K562 (cell line): ENCODE results near the gene DACT3. TPM values are rescaled to one million over a fixed set of nuclear protein-coding genes. Genes with fewer than 3 reads are reported as not detected.

Experiments
- ARHGAP35 ChIP-seq: fragments of 450-650 bp; IDR thresholded peaks from 2 replicates; pipeline ENCODE4 v1.6.1; 2018; ENCODE audit not compliant: partially characterized antibody
- BRD9 ChIP-seq: fragments of 450-650 bp; IDR thresholded peaks from 2 replicates; pipeline ENCODE4 v1.6.1; 2018; ENCODE audit warnings: low read depth; ENCODE audit not compliant: partially characterized antibody
- CEBPB ChIP-seq: fragments of 450-650 bp; IDR thresholded peaks from 2 replicates; pipeline ENCODE4 v1.6.1; 2016; ENCODE audit warnings: missing genetic modification characterization, missing compliant biosample characterization
- DDX20 ChIP-seq: fragments of 450-650 bp; IDR thresholded peaks from 2 replicates; pipeline ENCODE4 v1.6.1; 2016; ENCODE audit warnings: missing genetic modification characterization, low read depth, mild to moderate bottlenecking, missing compliant biosample characterization, moderate library complexity
- HDAC8 ChIP-seq: fragments of 450-650 bp; IDR thresholded peaks from 2 replicates; pipeline ENCODE4 v1.6.1; 2016; ENCODE audit warnings: mild to moderate bottlenecking, missing genetic modification characterization, moderate library complexity, missing compliant biosample characterization
- HOXB6 ChIP-seq: fragments of 250-450 bp; sonication (Bioruptor Pico); IDR thresholded peaks from 2 replicates; pipeline ENCODE4 v1.5.1; 2022; ENCODE audit warnings: mild to moderate bottlenecking, borderline replicate concordance
- PTTG1 ChIP-seq: fragments of 450-650 bp; IDR thresholded peaks from 2 replicates; pipeline ENCODE4 v1.6.1; 2016; ENCODE audit warnings: low read depth, mild to moderate bottlenecking, missing genetic modification characterization, missing compliant biosample characterization
- PURB ChIP-seq: sonication (generic); formaldehyde crosslinking; IDR thresholded peaks from 2 replicates; pipeline ENCODE4 v1.9.0; 2021; ENCODE audit warnings: low read depth, mild to moderate bottlenecking, missing genetic modification reagents
- RBFOX2 ChIP-seq: fragments of 200-400 bp; formaldehyde crosslinking; IDR thresholded peaks from 2 replicates; pipeline ENCODE4 v1.6.1; 2017; ENCODE audit warnings: low read depth, mild to moderate bottlenecking, low read length, moderate library complexity
- RUNX1 ChIP-seq: sonication (generic); IDR thresholded peaks from 2 replicates; pipeline ENCODE4 v1.6.1; 2016; ENCODE audit warnings: antibody characterized with exemption, low read depth
- ZNF184 ChIP-seq: sonication (generic); formaldehyde crosslinking; IDR thresholded peaks from 2 replicates; pipeline ENCODE4 v1.5.0; 2020; ENCODE audit warnings: missing genetic modification reagents
- polyA plus RNA-seq, 8 experiments: library from polyadenylated mRNA; depleted of rRNA in 4 of 8; stranded (reverse) in 5 of 8; unstranded in 3 of 8; fragments of >200 nt; fragmentation: Nextera tagmentation in 2 of 8; fragmentation: Illumina TruSeq in 1 of 8; extraction: Ambion mirVana in 2 of 8; extraction: Trizol in 1 of 8; gene quantifications; 2 replicates each; pipeline versions ENCODE4 v1.2.1 to v1.2.3, GENCODE V29; 2011 to 2014; ENCODE audit warnings: inconsistent platforms in 1 of 8, missing spikeins in 1 of 8
- total RNA-seq, 7 experiments: library from RNA; depleted of rRNA in 6 of 7; stranded (reverse); fragments of >200 nt in 6 of 7; fragmentation: Illumina TruSeq in 2 of 7; extraction: Trizol in 2 of 7; gene quantifications; 2 replicates each; pipeline versions ENCODE4 v1.2.1 to v1.2.3, GENCODE V29; 2011 to 2021; ENCODE audit warnings: low replicate concordance in 1 of 7
- TF ChIP-seq, protein P1 (sequence below): fragments of 200-800 bp; sonication (Bioruptor generic); IDR thresholded peaks from 2 replicates; pipeline ENCODE4 v1.6.1; 2017; ENCODE audit warnings: missing genetic modification characterization, missing compliant biosample characterization
- TF ChIP-seq, protein P2 (sequence below): fragments of 250-450 bp; sonication (Bioruptor Pico); IDR thresholded peaks from 2 replicates; pipeline ENCODE4 v1.5.0; 2021
- TF ChIP-seq, protein P3 (sequence below): fragments of 250-450 bp; sonication (Bioruptor Pico); IDR thresholded peaks from 2 replicates; pipeline ENCODE4 v1.8.0; 2021; ENCODE audit warnings: mild to moderate bottlenecking, moderate library complexity
- TF ChIP-seq, protein P4 (sequence below): sonication (generic); formaldehyde crosslinking; IDR thresholded peaks from 2 replicates; pipeline ENCODE4 v1.8.0; 2022; ENCODE audit warnings: mild to moderate bottlenecking, missing genetic modification reagents
- TF ChIP-seq, protein P5 (sequence below): IDR thresholded peaks from 2 replicates; pipeline ENCODE4 v1.6.1; 2012; ENCODE audit warnings: low read depth, low read length, improper control_type of control experiment, borderline replicate concordance

The DACT3 gene
- total and polyA plus RNA-seq, 9 of the 15 experiments (the other 6 are each of a cell fraction or from before 2014, with no cell fraction given), result 0.67 to 6.5 (median 3.5) TPM

DNA sequence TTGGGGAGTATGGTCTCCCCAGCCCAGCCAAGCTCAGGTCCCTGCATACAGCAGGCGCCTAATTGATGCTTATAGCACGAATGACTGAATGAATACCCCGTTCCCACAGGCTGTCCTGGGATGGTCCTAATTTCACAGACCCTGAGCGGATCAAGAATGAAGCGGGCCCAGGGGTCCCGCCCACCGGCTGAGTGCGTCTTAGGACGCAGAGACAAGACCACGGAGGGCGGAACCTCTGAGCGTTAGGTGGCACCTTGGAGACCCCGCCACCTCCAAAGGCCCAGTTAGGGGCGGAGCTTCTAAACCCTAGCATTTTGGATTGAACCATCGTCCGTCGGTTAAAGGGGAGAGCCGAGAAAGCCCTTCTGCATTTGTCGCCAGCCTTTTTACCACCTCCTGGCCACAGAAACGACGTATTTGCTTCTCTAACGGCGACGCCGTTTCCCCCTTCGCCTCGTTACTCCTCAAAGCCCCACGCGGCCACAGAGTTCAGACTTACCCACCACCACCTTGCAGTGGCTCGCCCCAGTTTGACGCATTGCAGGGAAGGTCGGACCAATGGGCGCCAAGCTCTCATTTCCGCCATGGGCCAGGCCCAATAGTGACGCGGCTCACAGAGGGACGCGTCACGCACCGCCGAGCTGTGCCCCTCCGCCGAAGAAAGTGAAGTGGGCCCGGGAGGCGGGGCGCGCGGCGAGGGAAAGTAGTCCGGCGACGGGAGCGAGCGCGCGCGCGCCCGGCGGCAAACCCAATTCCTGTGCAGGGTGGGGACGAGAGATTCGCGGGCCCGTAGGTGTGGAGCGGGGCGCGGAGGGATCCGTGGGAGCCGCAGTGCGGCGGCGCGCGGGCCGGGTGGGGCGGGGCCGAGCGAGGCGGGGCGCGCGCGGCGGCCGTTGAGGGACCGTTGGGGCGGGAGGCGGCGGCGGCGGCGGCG, 60.3 kb downstream of the DACT3 start (continued):
- TF ChIP-seq, protein P1, sequence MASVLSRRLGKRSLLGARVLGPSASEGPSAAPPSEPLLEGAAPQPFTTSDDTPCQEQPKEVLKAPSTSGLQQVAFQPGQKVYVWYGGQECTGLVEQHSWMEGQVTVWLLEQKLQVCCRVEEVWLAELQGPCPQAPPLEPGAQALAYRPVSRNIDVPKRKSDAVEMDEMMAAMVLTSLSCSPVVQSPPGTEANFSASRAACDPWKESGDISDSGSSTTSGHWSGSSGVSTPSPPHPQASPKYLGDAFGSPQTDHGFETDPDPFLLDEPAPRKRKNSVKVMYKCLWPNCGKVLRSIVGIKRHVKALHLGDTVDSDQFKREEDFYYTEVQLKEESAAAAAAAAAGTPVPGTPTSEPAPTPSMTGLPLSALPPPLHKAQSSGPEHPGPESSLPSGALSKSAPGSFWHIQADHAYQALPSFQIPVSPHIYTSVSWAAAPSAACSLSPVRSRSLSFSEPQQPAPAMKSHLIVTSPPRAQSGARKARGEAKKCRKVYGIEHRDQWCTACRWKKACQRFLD, result peak; percentile 99
- TF ChIP-seq ARHGAP35, result no peak
- TF ChIP-seq RBFOX2, result peak; percentile 77
- TF ChIP-seq PTTG1 (tag), result no peak
- TF ChIP-seq, protein P2, sequence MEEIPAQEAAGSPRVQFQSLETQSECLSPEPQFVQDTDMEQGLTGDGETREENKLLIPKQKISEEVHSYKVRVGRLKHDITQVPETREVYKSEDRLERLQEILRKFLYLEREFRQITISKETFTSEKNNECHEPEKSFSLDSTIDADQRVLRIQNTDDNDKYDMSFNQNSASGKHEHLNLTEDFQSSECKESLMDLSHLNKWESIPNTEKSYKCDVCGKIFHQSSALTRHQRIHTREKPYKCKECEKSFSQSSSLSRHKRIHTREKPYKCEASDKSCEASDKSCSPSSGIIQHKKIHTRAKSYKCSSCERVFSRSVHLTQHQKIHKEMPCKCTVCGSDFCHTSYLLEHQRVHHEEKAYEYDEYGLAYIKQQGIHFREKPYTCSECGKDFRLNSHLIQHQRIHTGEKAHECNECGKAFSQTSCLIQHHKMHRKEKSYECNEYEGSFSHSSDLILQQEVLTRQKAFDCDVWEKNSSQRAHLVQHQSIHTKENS (CRISPR knock-in tag), result no peak
- TF ChIP-seq PURB (CRISPR knock-in tag), result no peak
- TF ChIP-seq DDX20 (tag), result no peak
- TF ChIP-seq, protein P3, sequence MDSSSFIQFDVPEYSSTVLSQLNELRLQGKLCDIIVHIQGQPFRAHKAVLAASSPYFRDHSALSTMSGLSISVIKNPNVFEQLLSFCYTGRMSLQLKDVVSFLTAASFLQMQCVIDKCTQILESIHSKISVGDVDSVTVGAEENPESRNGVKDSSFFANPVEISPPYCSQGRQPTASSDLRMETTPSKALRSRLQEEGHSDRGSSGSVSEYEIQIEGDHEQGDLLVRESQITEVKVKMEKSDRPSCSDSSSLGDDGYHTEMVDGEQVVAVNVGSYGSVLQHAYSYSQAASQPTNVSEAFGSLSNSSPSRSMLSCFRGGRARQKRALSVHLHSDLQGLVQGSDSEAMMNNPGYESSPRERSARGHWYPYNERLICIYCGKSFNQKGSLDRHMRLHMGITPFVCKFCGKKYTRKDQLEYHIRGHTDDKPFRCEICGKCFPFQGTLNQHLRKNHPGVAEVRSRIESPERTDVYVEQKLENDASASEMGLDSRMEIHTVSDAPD (CRISPR knock-in tag), result no peak
- TF ChIP-seq HOXB6 (CRISPR knock-in tag), result peak; percentile 35; the same call in 1 of the 2 replicates
- peak; percentile 93 for TF ChIP-seq HDAC8 (tag)
- TF ChIP-seq, protein P4, sequence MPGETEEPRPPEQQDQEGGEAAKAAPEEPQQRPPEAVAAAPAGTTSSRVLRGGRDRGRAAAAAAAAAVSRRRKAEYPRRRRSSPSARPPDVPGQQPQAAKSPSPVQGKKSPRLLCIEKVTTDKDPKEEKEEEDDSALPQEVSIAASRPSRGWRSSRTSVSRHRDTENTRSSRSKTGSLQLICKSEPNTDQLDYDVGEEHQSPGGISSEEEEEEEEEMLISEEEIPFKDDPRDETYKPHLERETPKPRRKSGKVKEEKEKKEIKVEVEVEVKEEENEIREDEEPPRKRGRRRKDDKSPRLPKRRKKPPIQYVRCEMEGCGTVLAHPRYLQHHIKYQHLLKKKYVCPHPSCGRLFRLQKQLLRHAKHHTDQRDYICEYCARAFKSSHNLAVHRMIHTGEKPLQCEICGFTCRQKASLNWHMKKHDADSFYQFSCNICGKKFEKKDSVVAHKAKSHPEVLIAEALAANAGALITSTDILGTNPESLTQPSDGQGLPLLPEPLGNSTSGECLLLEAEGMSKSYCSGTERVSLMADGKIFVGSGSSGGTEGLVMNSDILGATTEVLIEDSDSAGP, result no peak
- TF ChIP-seq ZNF184 (CRISPR knock-in tag), result no peak
- TF ChIP-seq, protein P5, sequence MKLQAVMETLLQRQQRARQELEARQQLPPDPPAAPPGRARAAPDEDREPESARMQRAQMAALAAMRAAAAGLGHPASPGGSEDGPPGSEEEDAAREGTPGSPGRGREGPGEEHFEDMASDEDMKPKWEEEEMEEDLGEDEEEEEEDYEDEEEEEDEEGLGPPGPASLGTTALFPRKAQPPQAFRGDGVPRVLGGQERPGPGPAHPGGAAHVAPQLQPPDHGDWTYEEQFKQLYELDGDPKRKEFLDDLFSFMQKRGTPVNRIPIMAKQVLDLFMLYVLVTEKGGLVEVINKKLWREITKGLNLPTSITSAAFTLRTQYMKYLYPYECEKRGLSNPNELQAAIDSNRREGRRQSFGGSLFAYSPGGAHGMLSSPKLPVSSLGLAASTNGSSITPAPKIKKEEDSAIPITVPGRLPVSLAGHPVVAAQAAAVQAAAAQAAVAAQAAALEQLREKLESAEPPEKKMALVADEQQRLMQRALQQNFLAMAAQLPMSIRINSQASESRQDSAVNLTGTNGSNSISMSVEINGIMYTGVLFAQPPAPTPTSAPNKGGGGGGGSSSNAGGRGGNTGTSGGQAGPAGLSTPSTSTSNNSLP, result no peak
- TF ChIP-seq CEBPB, result no peak
- TF ChIP-seq RUNX1, result no peak
- no peak for TF ChIP-seq BRD9
